Panc1 (cell line): Measurements from ENCODE around the gene CMTM8. TPM values are rescaled to one million over a fixed set of nuclear protein-coding genes. Genes with fewer than 3 reads are reported as not detected.

Experiments
- ATAC-seq: fragments of 200-7000 bp; cut with Tn5 transposase; 2 replicates; pipeline ENCODE4 v1.9.1; 2020; ENCODE audit warnings: mild to moderate bottlenecking, moderate library complexity
- BruUV-seq: library from RNA; stranded (reverse); fragments of 400-500 nt; replicated peaks from 2 replicates; lab custom pipeline; 2021; lab: Mats Ljungman, UMichigan
- CTCF ChIA-PET: fragments of 300-600 bp; sonication (Branson Sonifier 250); formaldehyde crosslinking; loops from one replicate; lab custom pipeline; 2022; ENCODE audit warnings: antibody characterized with exemption; lab: Charles Lee
- POLR2A ChIA-PET: fragments of 300-600 bp; sonication (Branson Sonifier 250); formaldehyde crosslinking; loops from one replicate; lab custom pipeline; 2022; ENCODE audit warnings: antibody characterized with exemption; lab: Charles Lee
- DNase-seq: peaks from one replicate; pipeline ENCODE4 v3.0.0-alpha.2; 2010; ENCODE audit warnings: low read depth, low spot score
- H3K27ac ChIP-seq: 2 replicates; pipeline ENCODE4 v1.5.1; 2011; ENCODE audit warnings: mild to moderate bottlenecking, low read length, inconsistent platforms
- H3K27me3 ChIP-seq: fragments of 200-500 bp; sonication (Bioruptor generic); 2 replicates; pipeline ENCODE4 v1.6.0; 2014; ENCODE audit warnings: low read length, inconsistent platforms; ENCODE audit not compliant: control insufficient read depth, insufficient read depth
- H3K36me3 ChIP-seq: fragments of 200-500 bp; sonication (Bioruptor generic); 2 replicates; pipeline ENCODE4 v1.5.1; 2014; ENCODE audit warnings: inconsistent platforms, mild to moderate bottlenecking, low read length, moderate library complexity; ENCODE audit not compliant: control insufficient read depth, insufficient read depth
- H3K4me1 ChIP-seq: 2 replicates; pipeline ENCODE4 v1.5.1; 2011; ENCODE audit warnings: inconsistent platforms, mild to moderate bottlenecking, low read length, moderate library complexity; ENCODE audit not compliant: control insufficient read depth, insufficient read depth
- H3K4me3 ChIP-seq, 2 experiments: 2 replicates each; pipeline ENCODE4 v1.5.1; 2011 to 2012; ENCODE audit warnings: low read depth in 2 of 2, low read length in 2 of 2, mild to moderate bottlenecking in 2 of 2, inconsistent platforms in 1 of 2, moderate library complexity in 1 of 2
- H3K9me3 ChIP-seq: fragments of 200-500 bp; sonication (Bioruptor generic); 2 replicates; pipeline ENCODE4 v1.5.1; 2014; ENCODE audit warnings: low read depth, mild to moderate bottlenecking, inconsistent platforms, low read length, moderate library complexity; ENCODE audit not compliant: control insufficient read depth, insufficient read depth
- CTCF ChIP-seq: fragments of 450-650 bp; IDR thresholded peaks from 2 replicates; pipeline ENCODE4 v1.5.1; 2017; ENCODE audit warnings: mild to moderate bottlenecking
- POLR2AphosphoS5 ChIP-seq: IDR thresholded peaks from 2 replicates; pipeline ENCODE4 v1.6.1; 2012; ENCODE audit warnings: mild to moderate bottlenecking, low read depth, low read length, moderate library complexity
- REST ChIP-seq, 2 experiments: IDR thresholded peaks; 2 replicates each; pipeline ENCODE4 v1.6.1; 2011 to 2012; ENCODE audit warnings: low read depth in 2 of 2, control low read depth in 1 of 2, low read length in 1 of 2, mild to moderate bottlenecking in 1 of 2, moderate library complexity in 1 of 2; ENCODE audit not compliant: insufficient read depth in 1 of 2
- SIN3A ChIP-seq: IDR thresholded peaks from 2 replicates; pipeline ENCODE4 v1.6.1; 2012; ENCODE audit warnings: low read depth, mild to moderate bottlenecking, low read length, moderate library complexity, borderline replicate concordance; ENCODE audit not compliant: insufficient read depth
- TCF7L2 ChIP-seq: IDR thresholded peaks from 2 replicates; pipeline ENCODE4 v1.6.1; 2011; ENCODE audit warnings: mild to moderate bottlenecking, low read depth, low read length, inconsistent platforms
- in situ Hi-C: cut with HindIII; loops from 2 replicates; pipeline ENCODE4 v1.10.0; 2016; ENCODE audit warnings: low sequenced_read_pairs, low pct_unique_long_range_greater_than_20kb
- intact Hi-C: fragments of 100-400 bp; cut with micrococcal nuclease; formaldehyde crosslinking; loops from one replicate; pipeline ENCODE4 v1.10.0; 2022; ENCODE audit not compliant: unreplicated experiment
- total RNA-seq: library from RNA; stranded (reverse); gene quantifications from one replicate; pipeline ENCODE4 v1.2.1, GENCODE V29; 2021; ENCODE audit not compliant: unreplicated experiment

The CMTM8 gene
- total RNA-seq, 1 experiment from 2014 or later = 9.8 TPM

GRCh38 chr3:32313723-32314473 is 75.4 kb downstream of the CMTM8 start:
- Histone ChIP-seq H3K4me1 (peaks cover 11% of the 10 kb centered on the region), H3K9me3 (no peaks in the 10 kb centered on the region), H3K4me3 (no peak overlapping the region), H3K27ac (no peak overlapping the region), H3K36me3 (no peaks in the 10 kb centered on the region), H3K27me3 (no peaks in the 10 kb centered on the region)
- in situ Hi-C loops = no loop called here
- ChIA-PET CTCF (interaction anchor here (0.6 kb wide), 1 partner anchor 31 kb away, joined by 4 read pairs; no protein-coding TSS in a partner anchor), POLR2A (no interaction called here)
- peak; percentile 17 for DNase-seq
- ATAC-seq = peak; percentile 80
- intact Hi-C loops = no loop called here
- no TSS peak for BruUV-seq
- no peak for TF ChIP-seq REST (IDR thresholded peaks at IDR 0.05; ENCODE audit: insufficient read depth in 1 of 2, low read depth in 2 of 2, low read length in 1 of 2)
- TF ChIP-seq TCF7L2 = no peak
- TF ChIP-seq SIN3A = no peak
- no peak for TF ChIP-seq CTCF
- TF ChIP-seq POLR2AphosphoS5 = no peak

- BruUV-seq = no TSS peak
- no peaks in the 10 kb centered on the region for H3K9me3 ChIP-seq
- no peak for TF ChIP-seq CTCF
- TF ChIP-seq TCF7L2 = no peak
- no peak for TF ChIP-seq REST (IDR thresholded peaks at IDR 0.05; ENCODE audit: insufficient read depth in 1 of 2, low read depth in 2 of 2, low read length in 1 of 2)
- TF ChIP-seq SIN3A = no peak
- TF ChIP-seq POLR2AphosphoS5 = no peak
- no peak overlapping the region for H3K4me3 ChIP-seq
- peaks cover 11% of the 10 kb centered on the region for H3K4me1 ChIP-seq
- DNase-seq (no peak), ATAC-seq (no peak)
- no peaks in the 10 kb centered on the region for H3K36me3 ChIP-seq
- intact Hi-C loops = no loop called here
- no peak overlapping the region for H3K27ac ChIP-seq
- ChIA-PET CTCF (no interaction called here), POLR2A (no interaction called here)
- in situ Hi-C loops = no loop called here
- H3K27me3 ChIP-seq = no peaks in the 10 kb centered on the region
Observed at GRCh38 chr3:32315441-32315840, 77.0 kb downstream of the CMTM8 start.
